GM21360 (cell line): ENCODE results near the gene TMEM185A.
"Not testable (repeated sequence)": the region's sequence is repeated elsewhere in the genome, so short reads cannot be mapped to it uniquely, and the experiment has no call there.

Source experiments
- ATAC-seq: cut with Tn5 transposase; IDR thresholded peaks from one replicate; pipeline ENCODE4 v1.9.1; 2021; ENCODE audit warnings: mild to moderate bottlenecking, moderate library complexity; ENCODE audit not compliant: unreplicated experiment

Gene TMEM185A

DNA sequence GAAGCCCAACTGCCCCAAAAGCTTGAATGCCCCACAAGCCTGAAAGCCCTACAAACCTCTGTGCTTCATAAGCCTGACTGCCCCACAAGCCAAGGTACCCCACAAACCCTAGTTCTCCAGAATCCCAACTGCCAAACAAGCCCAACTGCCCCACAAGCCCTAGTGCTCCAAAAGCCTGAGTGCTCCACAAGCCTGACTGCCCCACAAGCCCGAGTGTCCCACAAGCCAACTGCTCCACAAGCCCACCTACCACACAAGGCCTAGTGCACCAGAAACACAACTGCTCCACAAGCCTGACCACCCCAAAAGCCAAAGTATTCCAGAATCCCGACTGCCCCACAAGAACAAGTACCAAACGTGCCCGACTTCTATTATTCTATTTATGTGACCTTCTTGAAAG is 68.2 kb downstream of the TMEM185A start:
- ATAC-seq = no peak

- not testable (repeated sequence) for ATAC-seq
Measured at GRCh38 chrX:149555251-149555650, 76.3 kb downstream of the TMEM185A start.

DNA sequence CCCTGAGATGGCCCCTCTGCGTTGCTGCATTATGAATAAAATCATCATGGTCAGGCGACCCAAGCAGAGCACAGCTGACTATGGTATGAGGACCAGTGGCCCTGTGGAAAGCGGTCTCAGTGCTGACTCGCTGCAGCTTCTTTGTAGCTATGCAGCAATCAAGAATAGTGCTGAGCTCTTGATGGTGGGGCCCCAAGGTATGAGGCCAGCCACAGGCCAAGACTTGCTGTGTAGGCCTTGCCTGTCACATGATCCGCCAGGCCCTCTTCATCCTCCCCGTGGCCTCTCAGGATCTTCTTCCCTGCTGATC is 79.7 kb downstream of the TMEM185A start:
- not testable (repeated sequence) for ATAC-seq

DNA sequence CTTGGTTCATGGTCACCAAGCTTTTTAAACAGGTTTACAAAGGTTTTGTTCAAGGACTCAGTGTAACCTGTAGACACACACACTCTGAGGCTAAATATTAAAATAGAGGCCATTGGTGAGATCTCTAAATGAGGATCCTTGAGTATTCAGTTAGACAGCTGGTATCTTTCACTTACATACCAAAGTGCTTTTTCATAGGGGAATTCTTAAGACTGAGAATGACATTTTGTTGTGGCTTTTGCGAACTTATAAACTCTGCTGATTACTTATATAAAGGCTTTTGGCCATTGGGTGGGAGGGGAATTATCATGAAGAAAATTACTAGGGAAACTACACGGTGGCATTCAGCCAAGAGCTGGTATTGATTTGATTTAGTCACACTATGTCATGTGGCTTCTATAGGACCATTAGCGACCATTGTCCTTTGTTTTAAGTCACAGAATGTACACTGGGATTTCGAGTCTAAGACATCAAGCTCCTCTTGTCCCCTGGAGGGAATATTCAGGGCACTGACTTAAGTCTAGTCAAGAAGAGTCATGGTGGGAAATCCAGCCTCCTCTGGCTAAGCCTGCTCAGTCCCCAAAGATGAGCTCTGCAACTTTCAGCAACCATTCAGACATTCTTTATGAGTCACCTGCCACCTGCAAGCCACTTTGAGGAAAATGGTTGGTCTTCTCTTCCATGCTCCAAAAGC is 80.2 kb downstream of the TMEM185A start:
- ATAC-seq = not testable (repeated sequence)

DNA sequence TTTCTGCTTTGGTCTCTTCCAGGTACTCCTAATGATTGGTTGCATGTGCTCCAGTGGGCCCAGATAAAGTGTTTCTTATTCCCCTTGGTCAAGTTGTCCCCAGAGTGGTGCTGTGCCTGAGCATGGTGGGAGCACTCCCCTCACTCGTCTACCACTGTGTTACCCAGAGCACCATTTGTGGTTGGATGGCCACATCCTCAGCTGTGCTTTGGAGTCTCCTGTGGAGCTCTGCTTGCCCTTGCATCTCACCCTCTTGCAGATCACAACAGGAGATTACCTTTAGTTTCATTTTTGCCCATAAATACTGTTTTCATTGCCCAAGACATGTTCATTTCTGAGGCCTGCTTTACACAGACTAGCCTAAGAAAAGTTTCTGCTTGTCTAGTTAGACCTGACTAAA is 81.1 kb downstream of the TMEM185A start:
- ATAC-seq = not testable (repeated sequence)

DNA sequence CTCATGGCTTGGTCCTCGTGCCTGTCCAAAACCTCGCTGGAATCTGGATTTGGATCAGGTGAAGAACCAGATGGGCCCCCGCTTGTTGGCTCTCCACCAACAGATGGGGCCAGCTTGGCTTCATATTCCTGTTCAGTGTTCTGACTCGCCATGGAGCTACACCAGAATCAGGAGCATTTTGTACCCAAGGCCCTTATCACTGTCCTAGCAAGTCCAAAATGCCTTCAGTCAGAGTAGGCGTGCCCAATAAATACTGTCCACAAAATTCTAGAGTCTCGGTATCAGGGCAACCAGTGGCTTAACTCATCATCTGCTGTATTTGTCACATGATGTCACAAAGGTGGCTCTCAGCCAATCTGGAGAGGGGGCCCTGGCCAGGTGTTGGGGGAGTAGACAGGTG is 81.9 kb downstream of the TMEM185A start, which contains the start of gene HSFX3:
TSS of gene HSFX3 (minus strand) at position 224 of the 400 bp plus-strand sequence. CDS start at position 152, 72 bp downstream.
- ATAC-seq = not testable (repeated sequence)

- ATAC-seq = not testable (repeated sequence)
Measured at GRCh38 chrX:149547782-149548181, 83.8 kb downstream of the TMEM185A start.

DNA sequence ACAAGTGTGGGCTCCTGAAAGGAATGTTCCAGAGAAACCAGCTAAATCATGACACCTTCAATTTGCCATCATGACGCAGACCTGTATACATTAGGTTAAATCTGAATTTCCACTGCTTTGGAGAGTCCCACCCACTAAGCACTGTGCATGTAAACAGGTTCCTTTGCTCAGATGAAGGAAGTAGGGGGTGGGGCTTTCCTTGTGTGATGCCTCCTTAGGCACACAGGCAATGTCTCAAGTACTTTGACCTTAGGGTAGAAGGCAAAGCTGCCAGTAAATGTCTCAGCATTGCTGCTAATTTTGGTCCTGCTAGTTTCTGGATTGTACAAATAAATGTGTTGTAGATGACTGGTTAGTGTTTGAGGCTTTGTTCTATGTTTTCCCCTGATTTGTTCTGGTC is 84.6 kb downstream of the TMEM185A start:
- not testable (repeated sequence) for ATAC-seq
